Endometrial microvascular endothelial cells (primary cell): Measurements from ENCODE around the gene MBD4. TPM values are rescaled to one million over a fixed set of nuclear protein-coding genes. Genes with fewer than 3 reads are reported as not detected.

Source experiments
- in situ Hi-C: cut with HindIII; loops from 2 replicates; pipeline ENCODE4 v1.10.0; 2017; ENCODE audit warnings: low sequenced_read_pairs, low pct_unique_long_range_greater_than_20kb; ENCODE audit errors: inconsistent ontology term
- total RNA-seq: library from RNA; depleted of rRNA; stranded (reverse); fragments of >200 nt; gene quantifications from one replicate; pipeline ENCODE4 v1.2.3, GENCODE V29; 2015; ENCODE audit errors: inconsistent ontology term

Gene MBD4
- total RNA-seq, 1 donor from 2014 or later, result 28.1 TPM

DNA sequence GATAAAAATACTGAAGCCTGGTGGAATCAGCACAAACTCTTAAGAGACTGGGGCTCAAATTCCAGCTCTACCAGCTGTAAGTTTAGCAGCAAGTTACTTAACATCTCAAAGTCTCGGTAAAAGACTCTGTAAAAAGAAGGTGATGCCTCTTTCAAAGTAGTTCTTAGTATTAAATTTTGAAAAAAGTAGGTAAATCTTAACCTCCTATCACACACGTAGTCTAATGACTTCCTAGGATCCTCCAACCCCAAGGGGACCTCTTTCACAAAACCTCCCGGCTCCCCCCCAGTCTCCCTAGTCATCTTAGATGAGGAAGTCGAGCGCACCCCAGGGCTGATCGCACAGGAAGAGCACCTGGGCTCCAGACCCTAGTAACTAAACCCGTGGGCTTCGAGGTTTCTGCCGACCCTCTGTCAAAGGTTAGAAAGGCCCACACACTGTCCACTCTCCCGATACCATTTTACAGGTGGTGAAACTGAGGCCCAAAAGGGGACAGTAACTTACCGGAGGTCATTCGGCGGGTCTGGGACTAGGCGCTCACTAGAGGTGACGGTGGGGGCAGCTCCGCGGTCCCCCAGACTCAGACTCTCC is 427 bp downstream of the MBD4 start:
- in situ Hi-C loops, result no loop called here

DNA sequence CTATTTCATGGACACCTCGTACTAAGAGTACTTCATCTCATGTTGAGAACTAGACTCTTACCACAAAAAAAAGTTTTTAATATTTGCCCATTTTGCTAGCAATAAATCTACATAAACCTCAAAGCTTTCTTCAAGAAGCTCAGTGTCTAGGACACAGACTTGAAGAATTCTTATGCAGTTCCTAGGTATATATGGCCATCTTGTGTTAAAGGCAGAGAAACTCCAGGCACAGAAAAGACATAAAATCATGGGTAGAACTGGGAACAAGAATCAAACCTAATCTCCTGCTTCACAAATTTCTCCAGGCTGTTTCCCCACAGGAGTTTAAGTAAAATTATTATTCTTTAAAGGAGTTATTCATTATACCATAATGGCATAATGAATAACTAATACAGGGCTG is 4.4 kb downstream of the MBD4 start:
- in situ Hi-C loops, result no loop called here

DNA sequence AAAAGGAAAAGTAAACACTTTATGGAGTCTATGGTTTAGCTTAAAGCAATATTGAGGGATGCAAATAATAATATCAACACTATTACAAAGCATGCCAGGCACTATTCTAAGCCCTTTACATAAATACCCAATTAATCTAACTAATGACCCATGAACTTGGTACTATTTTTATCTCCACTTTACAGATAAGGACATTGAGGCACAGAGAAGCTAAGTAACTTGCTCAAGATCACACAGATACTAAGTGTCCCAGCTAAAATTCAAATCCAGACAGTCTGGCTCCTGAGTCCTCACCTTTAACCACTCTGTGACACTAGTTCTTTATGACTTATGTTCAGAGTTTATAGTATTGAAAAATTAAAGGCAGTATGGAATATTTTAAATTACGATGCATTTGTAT is 5.6 kb downstream of the MBD4 start:
- in situ Hi-C loops, result no loop called here

DNA sequence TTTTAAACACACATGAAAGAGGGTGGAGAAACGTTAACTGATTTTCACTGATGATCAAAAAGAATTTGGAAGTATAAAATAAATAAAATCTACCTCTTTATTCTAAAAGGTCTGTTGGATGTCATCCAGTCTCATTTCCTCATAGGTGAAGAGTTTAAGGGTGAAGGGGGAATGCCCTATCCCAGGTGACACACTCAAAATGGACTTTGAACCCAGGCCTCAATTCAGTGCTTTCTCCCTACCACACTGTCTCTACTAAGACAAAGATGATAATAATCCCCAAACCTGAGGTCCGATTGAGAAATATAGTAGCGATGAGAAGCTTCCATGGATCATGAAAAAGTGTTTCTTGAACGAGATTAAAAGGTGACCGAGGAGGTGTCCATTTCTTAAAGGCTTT is 6.2 kb downstream of the MBD4 start:
- in situ Hi-C loops, result no loop called here

DNA sequence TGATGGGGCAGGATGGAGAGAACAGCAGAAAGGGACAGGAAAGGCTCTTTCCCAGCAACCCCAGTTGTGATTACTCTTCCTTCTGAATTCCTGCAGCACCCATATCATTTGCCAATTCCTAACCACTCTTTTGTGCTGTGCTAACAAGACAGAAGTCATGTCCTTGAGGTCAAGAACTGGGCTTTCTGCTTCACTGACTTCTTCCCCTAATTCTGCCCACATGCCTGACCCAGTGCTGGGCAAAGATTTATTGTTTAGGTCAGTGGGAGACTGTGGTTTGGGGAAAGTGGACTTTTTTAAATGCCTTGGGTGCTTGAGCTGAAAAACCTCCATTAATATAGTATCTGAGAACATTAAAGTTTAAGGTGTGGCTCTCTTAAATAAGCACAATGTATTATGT is 7.1 kb downstream of the MBD4 start:
- in situ Hi-C loops, result no loop called here

DNA sequence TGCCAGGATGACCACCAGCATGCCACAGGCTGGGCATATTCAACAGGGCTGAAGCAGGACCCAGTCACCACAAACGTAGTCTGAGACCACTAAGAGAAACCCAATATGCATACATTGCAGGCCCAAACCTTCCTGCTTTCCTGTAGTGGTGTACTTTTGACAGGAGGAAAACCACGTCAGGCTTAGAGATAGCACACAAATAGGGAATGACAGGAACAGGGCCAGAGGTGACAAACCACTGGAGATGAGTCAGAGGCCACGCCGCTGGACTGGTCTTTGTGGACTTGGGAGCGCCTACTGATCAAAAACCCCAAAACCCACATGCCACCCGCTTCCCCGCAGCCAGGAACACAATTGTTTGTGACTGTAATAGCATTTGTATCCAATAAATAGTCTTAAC is 7.7 kb downstream of the MBD4 start:
- in situ Hi-C loops, result no loop called here

DNA sequence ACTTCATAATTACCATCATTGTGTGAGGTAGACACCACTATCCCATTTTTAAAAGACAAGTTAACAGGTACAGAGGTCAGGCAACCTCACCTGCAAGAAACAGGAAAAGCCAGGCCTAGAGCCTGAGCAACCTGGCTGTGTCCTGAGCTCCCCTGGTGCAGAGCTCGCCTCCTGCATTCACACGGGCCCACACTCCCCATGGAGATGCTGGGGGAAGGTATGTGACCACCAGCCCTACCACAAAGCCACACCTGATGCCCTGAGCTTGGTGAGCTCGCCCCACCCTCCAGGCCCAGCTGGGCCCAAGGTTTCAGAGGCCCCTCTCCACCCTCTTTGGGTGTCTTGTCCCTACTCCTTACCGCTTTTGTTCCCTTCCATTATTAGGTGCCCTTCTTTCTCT is 10.1 kb downstream of the MBD4 start:
- in situ Hi-C loops, result no loop called here

DNA sequence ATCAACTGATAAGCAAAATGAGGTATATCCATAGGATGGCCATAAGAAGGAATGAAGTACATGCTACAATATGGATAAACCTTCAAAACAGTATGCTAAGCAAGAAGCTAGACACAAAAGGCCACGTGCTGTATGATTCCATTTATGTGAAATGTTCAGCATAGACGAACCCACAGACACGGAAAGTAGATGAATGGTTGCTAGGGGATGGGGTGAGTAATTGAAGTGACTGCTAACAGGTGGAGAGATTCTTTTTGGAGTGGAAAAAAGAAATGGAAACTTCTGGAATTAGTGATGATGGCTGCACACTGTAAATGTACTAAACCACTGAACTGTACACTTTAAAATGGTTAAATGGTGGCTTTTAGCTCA is 10.7 kb downstream of the MBD4 start:
- in situ Hi-C loops, result no loop called here

DNA sequence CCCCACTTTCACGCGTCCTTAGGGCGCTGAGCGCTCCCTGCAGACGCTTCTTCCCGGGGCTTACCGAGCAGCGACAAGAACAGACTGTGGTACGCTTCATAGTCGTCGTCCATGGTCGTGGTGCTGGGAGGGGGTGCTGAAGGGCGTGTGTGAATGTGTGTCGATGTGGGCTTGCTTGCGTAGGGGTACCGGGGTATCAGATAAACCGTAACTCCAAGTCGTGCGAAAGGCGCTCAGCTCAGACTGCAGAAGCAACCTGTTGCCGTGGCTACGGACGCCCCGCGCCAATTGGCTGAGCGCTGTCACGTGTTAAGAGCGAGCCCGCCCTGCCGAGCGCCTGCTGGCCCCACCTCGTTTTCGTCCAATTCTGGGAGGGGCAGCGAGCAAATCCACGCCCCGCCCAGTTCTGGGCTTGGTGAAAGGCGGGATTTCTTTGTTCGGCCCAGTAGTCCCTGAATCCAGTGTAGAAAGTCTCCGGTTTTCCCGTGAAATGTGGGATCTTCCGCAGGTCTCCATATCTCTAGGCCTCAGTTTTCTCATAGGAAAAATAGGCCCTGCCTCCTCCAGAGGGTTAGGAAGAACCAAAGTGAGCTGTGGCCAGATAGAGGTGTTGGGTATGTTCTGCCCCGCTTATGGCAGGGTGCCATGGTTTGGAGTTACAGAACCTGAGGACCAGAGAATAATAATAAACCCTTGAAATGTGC is 11.2 kb downstream of the MBD4 start, which contains the start of gene EFCAB12:
EFCAB12 (minus strand) TSS at position 261 of the 704 bp plus-strand sequence; CDS start at position 113, 148 bp downstream.
- in situ Hi-C loops, result no loop called here

DNA sequence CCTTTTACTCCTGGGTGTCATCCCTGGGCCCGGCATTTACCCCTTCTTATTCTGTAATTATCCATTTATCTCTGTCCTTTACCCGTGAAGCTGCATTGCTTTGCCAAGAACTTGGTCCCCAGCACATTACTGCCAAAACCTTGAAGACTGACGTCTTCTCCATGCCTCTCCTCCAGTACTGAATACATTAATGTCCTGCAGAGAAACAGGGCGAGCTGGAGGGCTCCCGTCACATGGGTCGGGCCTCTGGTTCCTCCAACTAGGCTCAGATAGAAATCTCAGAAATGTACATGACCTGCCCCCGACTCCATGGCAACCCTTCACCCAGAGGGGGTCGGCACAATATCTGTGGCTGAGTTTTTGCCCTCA is 11.8 kb downstream of the MBD4 start:
- in situ Hi-C loops, result no loop called here

DNA sequence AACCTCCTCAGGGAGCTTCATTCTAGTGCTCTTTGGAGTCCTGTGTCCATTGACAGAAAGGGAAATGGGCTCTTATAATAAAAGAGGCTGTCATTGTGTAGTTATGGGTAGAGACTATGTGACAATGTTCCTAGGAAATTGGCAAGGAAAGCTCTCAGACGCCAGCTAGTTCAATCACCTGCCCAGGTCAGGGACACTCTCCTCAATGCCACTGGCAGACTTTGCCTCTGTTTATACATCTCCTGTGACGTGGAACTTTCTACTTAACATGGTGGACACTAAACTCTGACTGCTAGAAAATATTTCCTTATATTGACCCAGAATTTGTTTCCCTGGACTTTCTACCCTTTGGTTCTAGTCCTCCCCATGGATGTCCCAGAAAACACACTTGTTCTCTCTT is 14.1 kb downstream of the MBD4 start:
- in situ Hi-C loops, result no loop called here

DNA sequence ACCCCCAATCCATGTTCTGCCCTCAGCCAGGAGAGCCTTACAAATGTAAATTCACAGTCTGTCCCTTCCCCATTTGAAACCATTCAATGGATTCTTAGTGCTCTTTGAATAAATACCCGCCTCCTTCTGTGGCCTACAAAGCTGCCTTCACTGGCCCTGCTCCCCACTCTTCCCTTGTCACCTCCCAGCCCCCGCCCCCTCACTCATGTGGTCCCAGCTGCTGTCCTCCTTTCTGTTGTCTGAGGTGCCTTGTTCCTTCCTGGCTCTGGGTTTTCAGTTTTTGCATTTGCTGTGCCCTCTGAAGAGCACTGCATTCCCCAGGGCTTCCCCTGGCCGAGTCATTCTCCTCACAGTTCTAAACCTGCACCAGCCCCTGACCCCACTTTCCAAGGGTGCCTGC is 14.5 kb downstream of the MBD4 start:
- in situ Hi-C loops, result no loop called here

DNA sequence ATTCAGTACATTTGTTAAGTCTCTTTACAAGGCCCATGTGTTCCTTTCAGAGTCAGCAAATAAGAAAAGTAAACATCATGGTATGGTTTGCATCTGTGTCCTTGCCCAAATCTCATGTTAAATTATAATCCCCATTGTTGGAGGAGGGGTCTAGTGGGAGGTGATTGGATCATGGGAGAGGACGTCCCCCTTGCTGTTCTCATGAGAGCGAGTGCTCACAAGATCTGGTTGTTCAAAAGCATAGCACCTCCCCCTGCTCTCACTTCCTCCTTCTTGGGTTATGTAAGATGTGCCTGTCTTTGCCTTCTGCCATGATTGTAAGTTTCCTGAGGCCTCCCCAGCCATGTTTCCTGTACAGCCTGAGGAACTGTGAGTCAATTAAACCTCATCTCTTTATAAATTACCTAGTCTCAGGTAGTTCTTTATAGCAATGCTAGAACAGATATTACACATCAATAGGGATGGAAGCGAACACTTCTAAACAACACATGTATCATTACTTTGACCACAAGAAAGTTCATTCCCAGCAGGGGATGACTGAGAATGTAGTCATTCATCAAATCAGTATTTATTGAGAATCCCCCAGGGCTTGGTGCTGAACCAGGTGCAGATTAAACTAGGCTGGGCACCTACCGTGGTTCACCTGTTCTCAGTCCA is 15.4 kb downstream of the MBD4 start:
- in situ Hi-C loops, result no loop called here

DNA sequence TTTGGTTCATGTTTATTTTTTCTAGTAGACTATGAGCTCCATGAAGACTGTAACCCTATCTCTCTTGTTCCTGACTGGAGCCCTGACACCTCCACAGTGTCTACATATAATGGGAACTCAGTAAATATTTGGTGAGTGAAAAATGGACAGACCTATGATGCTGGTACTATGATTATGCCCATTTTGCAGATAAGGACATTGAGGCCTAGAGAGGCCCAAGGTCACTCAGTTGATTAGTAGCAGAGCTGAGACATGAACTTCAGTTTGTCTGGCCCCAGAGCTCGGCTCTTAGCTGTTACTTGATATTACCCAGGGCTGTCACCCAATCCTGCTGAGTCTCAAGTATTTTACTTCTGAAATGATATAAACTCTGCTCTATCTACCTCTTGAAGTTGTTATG is 16.9 kb downstream of the MBD4 start:
- in situ Hi-C loops, result no loop called here

DNA sequence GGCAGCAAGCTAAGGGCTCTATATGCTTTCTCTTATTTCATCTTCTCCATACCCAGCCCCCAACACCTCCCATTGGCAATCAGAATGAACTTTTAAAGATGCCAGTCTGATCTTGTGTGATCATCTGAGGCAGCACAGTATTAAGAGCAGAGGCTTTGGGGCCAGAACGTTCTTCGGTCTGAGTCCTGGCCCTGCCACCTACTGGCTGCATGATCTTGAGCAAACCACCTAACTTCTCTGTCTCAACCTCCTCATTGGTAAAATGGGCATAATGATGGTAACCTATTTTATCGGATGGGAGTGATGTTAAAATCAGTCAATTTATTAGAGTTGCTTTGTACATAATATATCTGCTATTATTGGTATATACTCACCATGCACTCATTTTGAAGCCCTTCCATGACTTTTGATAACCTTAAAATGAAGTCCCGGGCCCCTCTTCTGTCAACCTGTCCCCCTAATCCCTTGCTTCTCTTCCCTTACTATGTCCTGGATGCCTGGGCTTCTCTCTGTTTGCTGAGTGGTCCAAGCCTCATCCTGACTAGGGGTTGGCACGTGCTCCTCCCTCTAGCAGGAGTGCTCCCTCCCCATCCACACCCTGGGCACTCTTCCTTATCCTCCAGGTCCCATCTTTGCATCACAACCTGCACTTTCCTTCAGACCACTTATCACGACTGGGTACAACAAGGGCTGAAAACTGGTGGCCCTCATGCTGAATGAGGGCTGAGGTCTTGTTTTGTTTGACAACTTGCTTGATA is 17.6 kb downstream of the MBD4 start:
- in situ Hi-C loops, result no loop called here

DNA sequence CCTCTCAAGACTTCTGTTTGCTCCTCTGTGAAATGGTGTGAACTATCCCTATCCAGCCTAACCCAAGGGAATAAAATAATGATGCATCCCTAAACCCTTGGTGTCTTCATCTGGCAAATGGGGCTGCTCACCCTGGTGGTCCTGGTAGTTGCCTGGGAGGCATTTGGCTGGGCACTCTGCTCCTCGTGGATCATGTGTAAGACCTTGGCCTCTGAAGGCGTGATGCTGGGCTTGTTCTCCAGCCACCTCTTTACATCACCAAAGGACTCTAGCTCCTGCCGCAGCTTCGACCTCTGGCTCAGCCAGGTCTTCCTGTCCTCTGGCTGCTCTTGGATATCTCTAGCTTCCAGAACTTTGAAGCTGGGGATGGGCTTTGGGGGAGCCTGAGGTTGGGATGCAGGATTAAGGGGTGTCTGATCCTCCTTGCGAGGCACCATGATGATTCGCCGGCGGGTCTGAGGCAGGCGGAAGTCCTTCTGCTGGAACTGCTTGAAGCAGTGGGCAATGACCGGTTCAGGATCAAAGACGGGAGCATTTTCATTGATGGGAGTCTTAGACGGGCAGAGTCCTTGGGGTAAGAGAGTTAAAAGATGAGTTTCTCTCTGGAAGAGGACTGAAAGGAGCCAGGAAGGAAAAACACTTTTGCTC is 18.4 kb downstream of the MBD4 start:
- in situ Hi-C loops, result no loop called here

DNA sequence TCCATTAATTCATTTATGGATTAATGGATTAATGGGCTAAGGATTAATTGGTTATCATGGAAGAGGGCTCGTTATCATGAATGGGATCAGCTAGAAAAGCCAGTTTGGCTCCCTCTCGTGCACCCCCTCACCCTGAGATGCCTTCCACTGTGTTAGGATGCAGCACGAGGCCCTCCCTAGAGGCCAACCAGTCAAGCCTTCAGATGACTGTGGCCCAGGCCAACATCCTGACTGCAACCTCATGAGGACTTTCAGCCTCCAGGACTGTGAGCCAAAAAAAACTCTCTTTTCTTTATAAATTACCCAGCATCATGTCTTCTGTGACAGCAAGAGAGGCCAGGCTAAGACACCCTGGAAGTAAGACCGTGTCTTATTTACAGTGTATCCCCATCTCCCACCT is 20.3 kb downstream of the MBD4 start:
- in situ Hi-C loops, result no loop called here

DNA sequence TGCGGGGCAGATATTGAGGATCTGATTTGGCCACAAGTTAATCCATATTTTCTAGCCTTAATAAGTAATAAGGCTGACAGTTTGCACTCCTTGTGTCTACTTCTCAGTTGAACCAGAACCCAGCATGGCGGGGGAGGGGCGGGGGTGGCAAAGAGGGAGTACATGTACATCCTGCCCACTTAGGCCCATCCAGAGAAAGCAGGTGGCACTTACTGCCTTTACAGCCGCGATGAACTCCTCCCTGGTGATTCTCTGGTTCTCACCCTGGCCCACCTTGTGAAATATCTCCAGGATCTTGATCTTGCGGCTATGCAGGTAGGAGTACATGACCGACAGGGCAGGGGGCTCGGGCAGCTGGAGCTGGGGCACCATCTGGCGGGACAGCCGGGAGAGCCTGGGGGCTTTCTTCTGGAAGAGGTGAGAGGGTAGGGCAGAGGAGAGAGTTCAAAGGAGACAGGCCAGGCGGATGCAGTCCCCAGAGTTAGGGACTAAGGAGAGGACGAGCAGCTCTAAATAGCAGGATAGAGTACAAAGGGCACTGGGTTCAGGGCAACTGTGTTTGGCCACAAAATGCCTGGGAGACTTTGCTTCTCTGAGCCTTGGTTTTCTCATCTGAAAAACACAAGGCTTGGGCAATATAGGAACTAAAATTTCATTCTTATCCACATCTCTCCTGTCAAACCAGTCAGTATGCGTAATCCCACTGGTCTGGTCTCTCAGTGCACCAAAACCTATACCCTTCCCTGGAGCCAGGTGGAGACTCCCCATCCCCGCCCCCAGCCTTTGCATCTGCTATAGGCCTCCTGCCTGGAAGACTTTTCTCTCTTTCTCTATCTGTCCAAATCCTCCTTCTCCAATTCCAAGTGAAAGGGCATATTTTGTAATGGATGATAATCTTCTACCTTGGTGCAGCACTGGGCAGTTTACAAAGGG is 21.4 kb downstream of the MBD4 start:
- in situ Hi-C loops, result no loop called here
